Jurkat, Clone E6-1 (cell line): ENCODE results near the gene NPC1L1.

ENCODE experiments used
- DNase-seq: peaks from one replicate; pipeline ENCODE4 v3.0.0-alpha.2; 2011; ENCODE audit warnings: low read depth, low spot score
- H3K4me3 ChIP-seq: 2 replicates; pipeline ENCODE4 v1.5.1; 2011; ENCODE audit warnings: mild to moderate bottlenecking, low read length, control low read depth, moderate library complexity

Gene NPC1L1

GRCh38 chr7:44484482-44485313 lies 56.4 kb downstream of the NPC1L1 start:
- no peak for DNase-seq

DNA sequence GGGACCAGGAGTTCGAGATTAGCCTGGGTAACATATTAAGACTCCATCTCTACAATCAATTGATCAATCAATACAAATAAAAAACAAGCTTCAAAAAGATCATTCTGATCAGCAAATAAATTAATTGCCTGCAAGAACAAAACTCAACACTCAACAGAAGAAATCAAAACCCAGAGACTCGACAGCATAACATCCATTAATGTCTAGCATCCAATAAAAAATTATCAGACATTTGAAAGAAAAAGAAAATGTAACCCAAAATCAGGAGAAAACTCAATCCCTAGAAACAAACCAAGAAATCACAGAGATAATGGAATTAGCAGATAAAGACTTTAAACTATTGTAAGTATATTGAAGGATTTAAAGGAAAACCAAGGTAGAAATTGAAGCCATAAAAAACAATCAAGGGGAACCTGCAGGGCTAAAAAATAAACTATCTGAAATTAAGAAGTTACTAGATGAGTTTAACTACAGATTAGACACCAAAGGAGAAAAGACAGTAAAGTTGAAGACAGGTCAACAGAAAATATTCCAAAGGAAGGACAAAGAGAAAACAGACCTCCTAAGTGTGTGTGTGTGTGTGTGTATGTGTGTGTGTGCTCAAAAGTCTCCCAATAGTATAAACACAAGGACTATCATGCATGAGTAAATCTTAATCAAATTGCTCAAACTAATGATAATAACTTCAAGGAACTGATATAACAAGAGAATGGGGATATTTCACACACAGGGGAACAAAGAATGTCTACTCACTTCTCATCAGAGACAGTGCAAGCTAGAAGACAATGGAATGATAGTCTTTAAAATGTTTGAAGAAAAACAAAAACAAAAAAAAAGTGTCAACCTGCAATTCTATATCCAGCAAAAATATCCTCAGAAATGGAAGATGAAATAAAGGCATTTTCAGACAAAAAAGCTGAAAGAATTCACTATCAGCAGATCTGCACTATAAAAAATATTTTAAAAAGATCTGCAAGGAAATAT lies 58.3 kb downstream of the NPC1L1 start:
- no peak overlapping the region for H3K4me3 ChIP-seq

More at GRCh38 chr7:44484482-44485313, 56.4 kb downstream of the NPC1L1 start:
- no peak overlapping the region for H3K4me3 ChIP-seq

GRCh38 chr7:44477938-44478337 lies 63.2 kb downstream of the NPC1L1 start:
- no peak overlapping the region for H3K4me3 ChIP-seq
- no peak for DNase-seq

More for the DNA sequence above, 58.3 kb downstream of the NPC1L1 start:
- DNase-seq = no peak

DNA sequence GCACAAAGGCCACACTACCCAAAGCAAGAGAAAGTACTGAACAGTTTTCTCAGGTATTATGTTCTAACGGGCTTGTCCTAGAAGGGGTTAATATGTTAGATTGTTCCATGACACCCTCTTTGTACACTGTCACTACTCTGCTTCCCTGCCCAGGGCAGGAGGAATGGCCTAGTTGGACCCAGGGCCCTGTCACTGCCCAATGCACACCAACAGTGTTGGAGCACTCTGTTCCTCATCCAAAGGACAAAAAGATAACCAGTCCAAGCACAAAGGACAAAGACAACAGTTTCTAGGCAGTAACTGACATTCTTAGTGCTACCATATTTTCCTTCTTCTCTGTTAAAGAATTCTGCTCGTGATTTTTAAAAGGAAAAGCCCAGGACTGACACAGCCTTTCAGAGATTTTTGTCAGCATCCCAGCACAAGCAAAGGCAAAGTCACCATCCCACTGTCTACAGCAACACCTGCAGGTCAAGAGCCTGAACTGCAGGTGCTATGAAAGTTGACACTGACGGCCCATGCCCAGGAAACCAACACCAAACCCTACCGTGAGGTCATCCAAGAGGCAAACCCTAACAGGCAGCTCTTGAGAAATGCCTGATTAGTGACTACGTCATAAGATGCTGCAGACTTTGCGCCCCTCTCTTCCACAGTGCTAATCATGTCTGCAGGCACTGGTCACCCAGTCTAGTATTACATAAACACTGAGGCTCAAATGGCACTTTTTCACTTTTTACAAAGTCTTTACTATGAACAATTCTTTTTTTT lies 63.9 kb downstream of the NPC1L1 start:
- H3K4me3 ChIP-seq = no peak overlapping the region
- DNase-seq = peak; percentile 38

- H3K4me3 ChIP-seq = no peak overlapping the region
- no peak for DNase-seq
Measured at GRCh38 chr7:44476313-44476712, 64.8 kb downstream of the NPC1L1 start.

- no peak overlapping the region for H3K4me3 ChIP-seq
- DNase-seq = no peak
Measured at GRCh38 chr7:44473295-44473694, 67.8 kb downstream of the NPC1L1 start.

GRCh38 chr7:44472843-44473242 lies 68.3 kb downstream of the NPC1L1 start:
- H3K4me3 ChIP-seq = no peak overlapping the region
- DNase-seq = no peak

- no peak for DNase-seq
- H3K4me3 ChIP-seq = no peak overlapping the region
Measured at GRCh38 chr7:44471850-44472249, 69.3 kb downstream of the NPC1L1 start.

GRCh38 chr7:44471436-44471835 lies 69.7 kb downstream of the NPC1L1 start:
- no peak for DNase-seq
- no peak overlapping the region for H3K4me3 ChIP-seq

DNA sequence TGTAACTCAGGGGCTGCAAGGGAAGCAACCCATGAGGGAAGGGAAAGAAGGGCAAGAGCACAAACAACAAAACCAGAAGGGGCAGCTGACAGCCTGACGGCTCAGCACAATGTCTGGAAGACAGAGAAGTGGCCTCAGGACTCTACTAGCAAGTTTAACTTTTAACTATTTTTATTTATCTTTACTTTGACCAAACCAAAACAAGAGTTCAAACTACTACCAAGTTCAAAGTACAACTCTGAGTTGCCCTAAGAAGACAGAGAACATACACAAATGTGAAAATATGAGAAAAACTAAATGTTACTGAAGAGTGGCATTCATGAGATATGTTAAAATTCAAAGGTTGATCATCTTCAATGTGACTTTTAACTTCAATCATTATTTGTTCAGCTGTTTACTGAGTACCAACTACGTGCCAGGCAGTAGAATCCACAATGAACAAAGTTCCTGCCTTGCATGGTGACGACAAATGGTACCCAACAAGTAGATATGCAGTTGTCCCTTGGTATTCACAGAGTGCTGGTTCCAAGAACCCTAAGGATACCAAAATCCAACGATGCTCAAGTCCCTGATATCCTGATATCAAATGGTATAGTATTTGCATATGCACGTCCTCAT lies 70.4 kb downstream of the NPC1L1 start:
- no peak overlapping the region for H3K4me3 ChIP-seq
- no peak for DNase-seq

DNA sequence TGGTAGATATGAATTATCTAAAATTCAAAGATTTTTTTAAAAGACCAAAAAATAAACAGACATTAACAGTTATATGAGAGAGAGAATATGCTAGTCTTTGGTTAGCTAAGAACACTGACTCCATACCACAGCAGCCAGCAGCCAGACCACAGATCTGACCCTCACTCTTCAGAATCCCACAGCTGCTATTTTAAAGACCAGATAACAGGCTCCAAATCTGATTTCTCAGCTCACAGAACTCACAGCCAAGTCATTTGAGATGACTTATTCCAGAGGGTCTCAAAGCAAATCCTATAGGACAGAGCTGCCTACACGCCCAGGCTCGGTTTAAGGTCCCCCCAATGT lies 71.0 kb downstream of the NPC1L1 start:
- no peak overlapping the region for H3K4me3 ChIP-seq
- no peak for DNase-seq

DNA sequence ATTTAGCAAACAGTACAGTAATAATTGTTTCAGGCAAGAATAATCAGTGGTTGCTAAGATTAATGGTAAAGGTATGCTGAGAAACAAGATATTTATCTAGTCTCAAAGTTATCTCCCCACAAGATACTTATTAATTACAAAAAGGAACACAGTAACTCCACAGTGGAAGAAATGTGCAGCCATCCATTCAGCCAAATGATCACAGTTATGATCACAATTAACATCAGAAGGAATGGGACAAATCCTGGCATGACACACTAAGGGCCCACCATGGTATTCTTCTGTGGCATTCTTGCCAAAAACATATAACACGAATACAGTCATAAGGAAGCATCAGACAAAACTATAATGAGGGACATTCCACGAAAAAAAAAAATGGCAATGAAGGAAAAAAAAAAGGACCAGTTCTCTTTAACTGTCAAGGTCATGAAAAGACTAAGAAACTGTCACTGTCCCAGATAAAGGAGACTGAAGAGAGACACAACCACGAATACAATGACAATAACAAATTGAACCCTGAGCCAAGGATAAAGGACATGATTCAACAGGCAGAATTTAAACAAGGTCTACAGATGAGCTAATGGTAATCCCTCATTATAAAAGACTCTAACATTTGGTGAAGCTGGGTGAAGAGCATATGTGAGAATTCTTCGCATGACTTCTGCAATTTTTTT lies 71.5 kb downstream of the NPC1L1 start:
- H3K4me3 ChIP-seq = no peak overlapping the region
- no peak for DNase-seq

DNA sequence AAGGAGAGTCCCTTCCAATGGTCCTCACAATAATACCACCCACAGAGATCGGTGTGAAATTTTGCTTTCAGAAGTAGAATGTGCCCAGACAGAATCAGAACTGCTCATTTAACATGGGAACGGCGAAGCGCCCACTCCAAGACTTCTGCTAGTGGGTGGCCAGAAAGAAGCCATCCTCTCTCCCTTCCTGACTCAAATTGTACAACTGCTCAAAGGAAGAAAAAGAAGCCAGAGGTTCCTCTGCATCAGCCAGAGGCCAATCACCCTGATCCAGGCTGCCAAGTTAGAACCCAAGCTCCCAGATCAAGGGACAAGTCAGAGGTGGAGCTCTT lies 73.9 kb downstream of the NPC1L1 start:
- DNase-seq = no peak
- H3K4me3 ChIP-seq = no peak overlapping the region

DNA sequence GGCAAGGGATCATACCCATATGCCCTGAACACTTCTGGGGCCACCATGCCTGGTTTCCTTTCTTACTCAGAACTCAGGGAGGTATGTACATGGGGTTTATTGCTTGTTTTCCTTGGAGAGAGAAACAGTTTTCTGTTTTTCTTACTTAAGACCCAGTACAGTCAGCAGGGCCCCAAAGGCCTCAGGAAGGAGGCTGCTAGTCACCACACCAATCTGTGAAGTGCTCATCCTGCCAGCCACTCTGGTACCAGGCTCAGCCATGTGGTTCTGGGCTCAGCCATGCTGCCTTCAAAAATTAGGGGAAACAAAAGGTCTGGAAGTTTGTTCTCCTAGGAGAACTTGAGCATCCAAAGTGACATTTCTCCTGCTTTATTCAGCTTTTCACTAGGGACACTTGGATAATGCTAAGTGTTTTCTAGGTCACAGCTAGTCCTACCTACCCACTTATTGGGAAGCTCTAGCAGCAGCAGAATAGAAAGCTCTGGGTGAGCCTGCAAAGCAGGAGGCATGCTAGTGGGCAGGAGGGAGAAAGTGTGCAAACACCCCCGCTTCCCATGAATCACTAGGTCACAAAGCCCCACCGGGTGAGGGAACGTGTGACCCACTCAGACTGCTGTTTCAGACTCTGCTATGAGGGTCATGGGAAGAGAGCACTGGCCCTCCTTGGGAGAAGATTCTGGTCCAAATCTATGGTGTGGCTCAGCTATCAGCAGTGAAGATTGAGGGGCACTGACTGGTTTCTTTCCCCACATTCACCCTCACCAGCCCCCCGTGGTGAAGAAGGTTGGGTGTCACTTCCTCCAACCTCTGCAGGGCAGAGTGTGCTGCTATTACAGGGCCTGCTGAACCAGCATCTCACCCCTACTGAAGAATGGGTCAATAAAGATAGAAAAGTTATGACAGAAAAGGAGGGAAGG lies 74.6 kb downstream of the NPC1L1 start:
- H3K4me3 ChIP-seq = no peak overlapping the region
- DNase-seq = no peak

DNA sequence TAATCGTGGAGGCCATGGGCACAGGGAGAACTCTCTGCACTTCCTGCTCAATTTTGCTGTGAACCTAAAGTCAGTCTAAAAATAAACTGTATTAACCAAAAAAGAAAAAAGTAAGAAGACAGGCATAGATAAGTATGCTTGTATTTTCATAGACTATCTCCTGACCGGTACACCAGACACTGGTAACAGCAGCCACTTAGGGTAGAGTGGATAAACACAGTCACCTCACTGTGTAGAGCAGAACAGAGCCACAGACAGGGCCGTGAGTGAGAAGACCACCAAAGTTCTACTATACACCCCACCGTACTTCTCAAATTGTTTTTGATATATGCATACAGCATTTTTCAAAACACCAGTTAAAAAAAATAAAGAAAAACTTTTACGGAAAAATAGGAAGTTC lies 75.6 kb downstream of the NPC1L1 start:
- no peak overlapping the region for H3K4me3 ChIP-seq
- no peak for DNase-seq

- DNase-seq = peak; percentile 38
- no peak overlapping the region for H3K4me3 ChIP-seq
Measured at GRCh38 chr7:44463169-44463808, 77.8 kb downstream of the NPC1L1 start.
